HG03103 (cell line): ENCODE data around the gene NELFCD.
"Not testable (repeated sequence)": the region's sequence is repeated elsewhere in the genome, so short reads cannot be mapped to it uniquely, and the experiment has no call there.

Experiments used
- ATAC-seq: cut with Tn5 transposase; IDR thresholded peaks from one replicate; pipeline ENCODE4 v1.9.1; 2021; ENCODE audit warnings: low read depth; ENCODE audit not compliant: unreplicated experiment

NELFCD gene

GRCh38 chr20:59007665-59008511, 26.8 kb downstream of the NELFCD start:
- ATAC-seq, result peak; percentile 29

- no peak for ATAC-seq
Observed at GRCh38 chr20:59008715-59009336, 27.8 kb downstream of the NELFCD start.

GRCh38 chr20:59010321-59010994, 29.4 kb downstream of the NELFCD start:
- ATAC-seq, result no peak

- ATAC-seq, result no peak
Observed at GRCh38 chr20:59010995-59011873, 30.2 kb downstream of the NELFCD start.

GRCh38 chr20:59011874-59012157, 30.8 kb downstream of the NELFCD start:
- ATAC-seq, result not testable (repeated sequence)

GRCh38 chr20:59013031-59013951, 32.2 kb downstream of the NELFCD start:
- ATAC-seq, result no peak

GRCh38 chr20:59013959-59014608, 33.0 kb downstream of the NELFCD start:
- no peak for ATAC-seq

- no peak for ATAC-seq
Observed at GRCh38 chr20:59014680-59015389, 33.8 kb downstream of the NELFCD start.

- ATAC-seq, result no peak
Observed at GRCh38 chr20:59015411-59015810, 34.4 kb downstream of the NELFCD start.

- ATAC-seq, result no peak
Observed at GRCh38 chr20:59015812-59016711, 35.0 kb downstream of the NELFCD start.

- ATAC-seq, result no peak
Observed at GRCh38 chr20:59016795-59017492, 35.9 kb downstream of the NELFCD start.

- ATAC-seq, result no peak
Observed at GRCh38 chr20:59017493-59018231, 36.6 kb downstream of the NELFCD start.

GRCh38 chr20:59018817-59019216, 37.8 kb downstream of the NELFCD start:
- ATAC-seq, result no peak

- no peak for ATAC-seq
Observed at GRCh38 chr20:59019217-59019616, 38.2 kb downstream of the NELFCD start, which contains the start of gene TUBB1. Gene TUBB1 (plus strand): TSS chr20:59019429. CDS start chr20:59019523, 94 bp downstream.

- no peak for ATAC-seq
Observed at GRCh38 chr20:59020938-59021551, 40.0 kb downstream of the NELFCD start.

- ATAC-seq, result no peak
Observed at GRCh38 chr20:59022754-59023153, 41.7 kb downstream of the NELFCD start.
